MM.1S (cell line): ENCODE measurements around the gene SLC66A3.

Experiments used
- CTCF ChIP-seq: fragments of 300-600 bp; sonication (generic); IDR thresholded peaks from 2 replicates; pipeline ENCODE4 v1.5.1; 2016; ENCODE audit warnings: antibody characterized with exemption, low read length, mixed read lengths
- EZH2phosphoT487 ChIP-seq: fragments of 300-600 bp; sonication (generic); IDR thresholded peaks from 2 replicates; pipeline ENCODE4 v1.6.1; 2018; ENCODE audit warnings: antibody characterized with exemption, low read length

GRCh38 chr2:11128243-11128951 lies 26.9 kb upstream of the SLC66A3 start:
- no peak for TF ChIP-seq EZH2phosphoT487
- TF ChIP-seq CTCF, result no peak
